ENCODE results near the gene CD109.

DNA sequence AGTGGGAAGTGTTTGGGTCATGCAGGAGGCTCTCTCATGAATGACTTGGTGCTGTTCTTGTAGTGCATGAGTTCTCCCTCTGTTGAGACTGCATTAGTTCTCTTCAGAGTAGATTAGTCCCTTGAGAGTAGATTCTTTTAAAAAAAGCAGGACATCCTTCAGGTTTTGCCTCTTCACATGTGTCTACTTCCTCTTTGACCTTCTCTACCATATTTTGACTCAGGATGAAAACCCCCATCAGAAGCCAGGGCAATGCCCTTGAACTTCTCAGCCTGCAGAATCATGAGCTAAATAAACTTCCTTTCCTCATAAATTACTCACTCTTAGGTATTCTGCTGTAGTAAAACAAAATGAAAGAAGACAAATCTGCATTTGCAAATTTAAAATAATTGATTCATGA is 170.3 kb downstream of the CD109 start:
- TF ChIP-seq, protein P1, sequence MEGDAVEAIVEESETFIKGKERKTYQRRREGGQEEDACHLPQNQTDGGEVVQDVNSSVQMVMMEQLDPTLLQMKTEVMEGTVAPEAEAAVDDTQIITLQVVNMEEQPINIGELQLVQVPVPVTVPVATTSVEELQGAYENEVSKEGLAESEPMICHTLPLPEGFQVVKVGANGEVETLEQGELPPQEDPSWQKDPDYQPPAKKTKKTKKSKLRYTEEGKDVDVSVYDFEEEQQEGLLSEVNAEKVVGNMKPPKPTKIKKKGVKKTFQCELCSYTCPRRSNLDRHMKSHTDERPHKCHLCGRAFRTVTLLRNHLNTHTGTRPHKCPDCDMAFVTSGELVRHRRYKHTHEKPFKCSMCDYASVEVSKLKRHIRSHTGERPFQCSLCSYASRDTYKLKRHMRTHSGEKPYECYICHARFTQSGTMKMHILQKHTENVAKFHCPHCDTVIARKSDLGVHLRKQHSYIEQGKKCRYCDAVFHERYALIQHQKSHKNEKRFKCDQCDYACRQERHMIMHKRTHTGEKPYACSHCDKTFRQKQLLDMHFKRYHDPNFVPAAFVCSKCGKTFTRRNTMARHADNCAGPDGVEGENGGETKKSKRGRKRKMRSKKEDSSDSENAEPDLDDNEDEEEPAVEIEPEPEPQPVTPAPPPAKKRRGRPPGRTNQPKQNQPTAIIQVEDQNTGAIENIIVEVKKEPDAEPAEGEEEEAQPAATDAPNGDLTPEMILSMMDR (IDR thresholded peaks at IDR 0.05): no peak
- TF ChIP-seq POLR2A (IDR thresholded peaks at IDR 0.05): no peak
- TF ChIP-seq POLR2AphosphoS5 (IDR thresholded peaks at IDR 0.05): no peak
- TF ChIP-seq EP300 (IDR thresholded peaks at IDR 0.05): no peak
